GM23338 (cell line): Measurements from ENCODE around the gene ABCA7. TPM values are rescaled to one million over a fixed set of nuclear protein-coding genes. Genes with fewer than 3 reads are reported as not detected.

Experiments
- ATAC-seq: fragments of 200-7000 bp; cut with Tn5 transposase; 3 replicates; pipeline ENCODE4 v1.9.1; 2020
- DNase-seq: peaks from one replicate; pipeline ENCODE4 v3.0.0-alpha.2; 2015; ENCODE audit warnings: low spot score
- H2AFZ ChIP-seq: fragments of 200-600 bp; sonication (generic); 2 replicates; pipeline ENCODE4 v1.8.0; 2016; ENCODE audit warnings: antibody characterized with exemption, mild to moderate bottlenecking, moderate library complexity
- H3F3A ChIP-seq: fragments of 200-600 bp; sonication (generic); replicated peaks from 2 replicates; pipeline ENCODE4 v1.8.0; 2017; ENCODE audit warnings: antibody characterized with exemption, mixed run types, low read depth
- H3K27ac ChIP-seq: fragments of 200-600 bp; sonication (generic); 2 replicates; pipeline ENCODE4 v1.6.1; 2016; ENCODE audit warnings: low read depth
- H3K27me3 ChIP-seq: fragments of 200-600 bp; sonication (generic); 2 replicates; pipeline ENCODE4 v1.8.0; 2016; ENCODE audit warnings: mild to moderate bottlenecking, mixed run types, moderate library complexity; ENCODE audit not compliant: insufficient read depth
- H3K36me3 ChIP-seq: fragments of 200-600 bp; sonication (generic); 2 replicates; pipeline ENCODE4 v1.8.0; 2016; ENCODE audit warnings: mild to moderate bottlenecking; ENCODE audit not compliant: insufficient read depth
- H3K4me1 ChIP-seq: fragments of 200-600 bp; sonication (generic); 2 replicates; pipeline ENCODE4 v1.8.0; 2016; ENCODE audit warnings: mild to moderate bottlenecking, moderate library complexity; ENCODE audit not compliant: insufficient read depth
- H3K4me2 ChIP-seq: fragments of 200-600 bp; sonication (generic); 2 replicates; pipeline ENCODE4 v1.7.1; 2017; ENCODE audit warnings: mixed run types
- H3K4me3 ChIP-seq: fragments of 200-600 bp; sonication (generic); 2 replicates; pipeline ENCODE4 v1.6.1; 2016; ENCODE audit warnings: mixed run types
- H3K79me2 ChIP-seq: fragments of 200-600 bp; sonication (generic); replicated peaks from 2 replicates; pipeline ENCODE4 v1.8.0; 2017; ENCODE audit warnings: mild to moderate bottlenecking; ENCODE audit not compliant: insufficient read depth
- H3K9me2 ChIP-seq: fragments of 200-600 bp; sonication (generic); 2 replicates; pipeline ENCODE4 v1.8.0; 2017; ENCODE audit not compliant: insufficient read depth
- H4K20me1 ChIP-seq: fragments of 200-600 bp; sonication (generic); replicated peaks from 2 replicates; pipeline ENCODE4 v1.8.0; 2017; ENCODE audit warnings: mild to moderate bottlenecking; ENCODE audit not compliant: insufficient read depth
- H3K27ac Mint-ChIP-seq: 2 replicates; pipeline ENCODE4 v1.8.0; 2020; ENCODE audit warnings: inconsistent platforms, mild to moderate bottlenecking, moderate library complexity, mixed read lengths
- H3K27me3 Mint-ChIP-seq: 3 replicates; pipeline ENCODE4 v1.8.0; 2022; ENCODE audit warnings: low read depth, mild to moderate bottlenecking, moderate library complexity, mixed read lengths, inconsistent platforms; ENCODE audit not compliant: insufficient read depth, poor library complexity
- H3K36me3 Mint-ChIP-seq: 3 replicates; pipeline ENCODE4 v1.8.0; 2021; ENCODE audit warnings: low read depth, mild to moderate bottlenecking, inconsistent platforms, moderate library complexity, mixed read lengths
- H3K4me1 Mint-ChIP-seq: 3 replicates; pipeline ENCODE4 v1.8.0; 2020; ENCODE audit warnings: mild to moderate bottlenecking, inconsistent platforms, mixed read lengths
- H3K4me3 Mint-ChIP-seq: 3 replicates; pipeline ENCODE4 v1.8.0; 2021; ENCODE audit warnings: moderate library complexity, mild to moderate bottlenecking, inconsistent platforms, mixed read lengths
- H3K9me3 Mint-ChIP-seq: 3 replicates; pipeline ENCODE4 v1.8.0; 2020; ENCODE audit warnings: moderate library complexity, mild to moderate bottlenecking, inconsistent platforms, mixed read lengths
- CREB1 ChIP-seq: fragments of 250-450 bp; sonication (Bioruptor Pico); IDR thresholded peaks from 2 replicates; pipeline ENCODE4 v1.5.0; 2020; ENCODE audit warnings: low read depth, mild to moderate bottlenecking, moderate library complexity
- EZH2 ChIP-seq: fragments of 200-600 bp; sonication (generic); IDR thresholded peaks from one replicate; pipeline ENCODE4 v1.8.0; 2017; ENCODE audit warnings: antibody characterized with exemption, mild to moderate bottlenecking, low read depth; ENCODE audit not compliant: unreplicated experiment
- JUNB ChIP-seq: IDR thresholded peaks from one replicate; pipeline ENCODE4 v1.6.1; 2016; ENCODE audit warnings: antibody characterized with exemption; ENCODE audit not compliant: unreplicated experiment
- NANOG ChIP-seq: IDR thresholded peaks from 2 replicates; pipeline ENCODE4 v1.6.1; 2016; ENCODE audit warnings: antibody characterized with exemption, borderline replicate concordance
- POLR2AphosphoS5 ChIP-seq: IDR thresholded peaks from 2 replicates; pipeline ENCODE4 v1.6.1; 2016; ENCODE audit warnings: antibody characterized with exemption, low read depth
- STAT1 ChIP-seq: IDR thresholded peaks from one replicate; pipeline ENCODE4 v1.6.1; 2016; ENCODE audit warnings: antibody characterized with exemption; ENCODE audit not compliant: unreplicated experiment
- ZNF331 ChIP-seq: fragments of 250-450 bp; sonication (Bioruptor Pico); IDR thresholded peaks from 2 replicates; pipeline ENCODE4 v1.5.0; 2020; ENCODE audit warnings: low read depth, mild to moderate bottlenecking, moderate library complexity
- polyA plus RNA-seq: library from polyadenylated mRNA; unstranded; fragments of >200 nt; fragmentation: Nextera tagmentation; extraction: Ambion mirVana; gene quantifications from 2 replicates; pipeline ENCODE4 v1.2.1, GENCODE V29; 2016
- total RNA-seq: library from RNA; depleted of rRNA; stranded (reverse); fragments of >200 nt; shearing (Covaris generic); gene quantifications from 2 replicates; pipeline ENCODE4 v1.2.3, GENCODE V29; 2014
- TF ChIP-seq, protein P1 (sequence below): IDR thresholded peaks from one replicate; pipeline ENCODE4 v1.6.1; 2018; ENCODE audit warnings: antibody characterized with exemption; ENCODE audit not compliant: unreplicated experiment
- TF ChIP-seq, protein P2 (sequence below), 2 experiments: fragments of 200-600 bp in 1 of 2; sonication (generic) in 1 of 2; conservative IDR thresholded peaks; 2 replicates each; pipeline versions ENCODE4 v1.5.1 to v1.6.1; 2016 to 2017; ENCODE audit warnings: antibody characterized with exemption in 2 of 2, low read depth in 2 of 2, mild to moderate bottlenecking in 2 of 2, moderate library complexity in 1 of 2
- TF ChIP-seq, protein P3 (sequence below): IDR thresholded peaks from 2 replicates; pipeline ENCODE4 v1.6.1; 2016; ENCODE audit warnings: antibody characterized with exemption
- TF ChIP-seq, protein P4 (sequence below): fragments of 250-450 bp; sonication (Bioruptor Pico); IDR thresholded peaks from 2 replicates; pipeline ENCODE4 v1.5.0; 2020; ENCODE audit warnings: mild to moderate bottlenecking, moderate library complexity

The ABCA7 gene
- total and polyA plus RNA-seq, 2 experiments from 2014 or later = 22.2 to 27.4 TPM

DNA sequence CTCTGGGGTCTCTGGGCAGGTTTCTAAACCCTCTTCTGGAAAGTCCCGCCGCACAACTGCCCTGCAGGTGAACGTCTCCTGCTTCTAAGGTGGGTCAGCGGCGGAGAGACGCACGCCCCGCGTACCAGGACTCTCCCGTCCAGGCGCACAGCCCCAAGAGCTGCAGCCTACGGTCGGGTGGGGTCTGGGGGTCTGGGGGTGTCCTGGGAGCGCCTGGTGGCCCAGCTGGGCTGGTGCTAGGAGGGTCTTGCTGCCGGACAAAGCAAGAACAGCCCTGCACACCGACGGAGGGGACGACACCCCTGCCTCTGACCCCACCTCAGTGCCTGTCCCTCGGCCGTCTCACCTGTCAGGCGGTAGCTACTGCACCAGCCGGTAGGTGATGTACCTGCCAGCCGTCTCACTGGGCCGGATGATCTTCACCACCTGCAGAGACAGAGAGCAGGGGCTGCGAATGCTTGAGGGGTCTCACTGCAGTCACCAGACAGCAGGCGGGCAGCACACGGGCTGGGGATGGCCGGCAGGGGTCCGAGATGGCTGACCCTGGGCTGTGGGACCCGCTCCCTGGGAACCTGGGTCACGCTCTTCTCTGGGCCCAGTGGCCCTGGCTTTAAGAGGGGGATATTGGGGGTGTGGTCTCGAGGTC, 49.3 kb downstream of the ABCA7 start:
- Histone ChIP-seq H3K4me1 (no peaks in the 10 kb centered on the region; the same call in 1 of the 2 replicates), H2AFZ (no peak overlapping the region), H3K79me2 (peaks cover 15% of the 10 kb centered on the region), H3F3A (0 out of 2 replicates have a peak, but pooled peaks cover 28% of the 10 kb centered on the region), H3K27me3 (no peaks in the 10 kb centered on the region), H3K36me3 (peaks cover 9% of the 10 kb centered on the region; the same call in 1 of the 2 replicates), H3K4me3 (no peak overlapping the region), H4K20me1 (peaks cover 15% of the 10 kb centered on the region), H3K9me2 (no peaks in the 10 kb centered on the region), H3K27ac (no peak overlapping the region), H3K4me2 (no peak overlapping the region)
- DNase-seq (no peak), ATAC-seq (no peak)
- Mint-ChIP-seq H3K36me3 (peaks cover 50% of the 10 kb centered on the region), H3K4me3 (no peak overlapping the region), H3K27me3 (peaks cover 19% of the 10 kb centered on the region), H3K9me3 (no peaks in the 10 kb centered on the region; the same call in 2 of the 3 replicates), H3K27ac (no peak overlapping the region), H3K4me1 (peaks cover 5% of the 10 kb centered on the region; the same call in 2 of the 3 replicates)
- no peak for TF ChIP-seq NANOG
- TF ChIP-seq, protein P1, sequence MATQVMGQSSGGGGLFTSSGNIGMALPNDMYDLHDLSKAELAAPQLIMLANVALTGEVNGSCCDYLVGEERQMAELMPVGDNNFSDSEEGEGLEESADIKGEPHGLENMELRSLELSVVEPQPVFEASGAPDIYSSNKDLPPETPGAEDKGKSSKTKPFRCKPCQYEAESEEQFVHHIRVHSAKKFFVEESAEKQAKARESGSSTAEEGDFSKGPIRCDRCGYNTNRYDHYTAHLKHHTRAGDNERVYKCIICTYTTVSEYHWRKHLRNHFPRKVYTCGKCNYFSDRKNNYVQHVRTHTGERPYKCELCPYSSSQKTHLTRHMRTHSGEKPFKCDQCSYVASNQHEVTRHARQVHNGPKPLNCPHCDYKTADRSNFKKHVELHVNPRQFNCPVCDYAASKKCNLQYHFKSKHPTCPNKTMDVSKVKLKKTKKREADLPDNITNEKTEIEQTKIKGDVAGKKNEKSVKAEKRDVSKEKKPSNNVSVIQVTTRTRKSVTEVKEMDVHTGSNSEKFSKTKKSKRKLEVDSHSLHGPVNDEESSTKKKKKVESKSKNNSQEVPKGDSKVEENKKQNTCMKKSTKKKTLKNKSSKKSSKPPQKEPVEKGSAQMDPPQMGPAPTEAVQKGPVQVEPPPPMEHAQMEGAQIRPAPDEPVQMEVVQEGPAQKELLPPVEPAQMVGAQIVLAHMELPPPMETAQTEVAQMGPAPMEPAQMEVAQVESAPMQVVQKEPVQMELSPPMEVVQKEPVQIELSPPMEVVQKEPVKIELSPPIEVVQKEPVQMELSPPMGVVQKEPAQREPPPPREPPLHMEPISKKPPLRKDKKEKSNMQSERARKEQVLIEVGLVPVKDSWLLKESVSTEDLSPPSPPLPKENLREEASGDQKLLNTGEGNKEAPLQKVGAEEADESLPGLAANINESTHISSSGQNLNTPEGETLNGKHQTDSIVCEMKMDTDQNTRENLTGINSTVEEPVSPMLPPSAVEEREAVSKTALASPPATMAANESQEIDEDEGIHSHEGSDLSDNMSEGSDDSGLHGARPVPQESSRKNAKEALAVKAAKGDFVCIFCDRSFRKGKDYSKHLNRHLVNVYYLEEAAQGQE = no peak
- TF ChIP-seq, protein P2, sequence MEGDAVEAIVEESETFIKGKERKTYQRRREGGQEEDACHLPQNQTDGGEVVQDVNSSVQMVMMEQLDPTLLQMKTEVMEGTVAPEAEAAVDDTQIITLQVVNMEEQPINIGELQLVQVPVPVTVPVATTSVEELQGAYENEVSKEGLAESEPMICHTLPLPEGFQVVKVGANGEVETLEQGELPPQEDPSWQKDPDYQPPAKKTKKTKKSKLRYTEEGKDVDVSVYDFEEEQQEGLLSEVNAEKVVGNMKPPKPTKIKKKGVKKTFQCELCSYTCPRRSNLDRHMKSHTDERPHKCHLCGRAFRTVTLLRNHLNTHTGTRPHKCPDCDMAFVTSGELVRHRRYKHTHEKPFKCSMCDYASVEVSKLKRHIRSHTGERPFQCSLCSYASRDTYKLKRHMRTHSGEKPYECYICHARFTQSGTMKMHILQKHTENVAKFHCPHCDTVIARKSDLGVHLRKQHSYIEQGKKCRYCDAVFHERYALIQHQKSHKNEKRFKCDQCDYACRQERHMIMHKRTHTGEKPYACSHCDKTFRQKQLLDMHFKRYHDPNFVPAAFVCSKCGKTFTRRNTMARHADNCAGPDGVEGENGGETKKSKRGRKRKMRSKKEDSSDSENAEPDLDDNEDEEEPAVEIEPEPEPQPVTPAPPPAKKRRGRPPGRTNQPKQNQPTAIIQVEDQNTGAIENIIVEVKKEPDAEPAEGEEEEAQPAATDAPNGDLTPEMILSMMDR (conservative IDR thresholded peaks at IDR 0.05; ENCODE audit: low read depth in 2 of 2) = no peak
- TF ChIP-seq JUNB = no peak
- TF ChIP-seq ZNF331 (CRISPR knock-in tag) = no peak
- TF ChIP-seq, protein P3, sequence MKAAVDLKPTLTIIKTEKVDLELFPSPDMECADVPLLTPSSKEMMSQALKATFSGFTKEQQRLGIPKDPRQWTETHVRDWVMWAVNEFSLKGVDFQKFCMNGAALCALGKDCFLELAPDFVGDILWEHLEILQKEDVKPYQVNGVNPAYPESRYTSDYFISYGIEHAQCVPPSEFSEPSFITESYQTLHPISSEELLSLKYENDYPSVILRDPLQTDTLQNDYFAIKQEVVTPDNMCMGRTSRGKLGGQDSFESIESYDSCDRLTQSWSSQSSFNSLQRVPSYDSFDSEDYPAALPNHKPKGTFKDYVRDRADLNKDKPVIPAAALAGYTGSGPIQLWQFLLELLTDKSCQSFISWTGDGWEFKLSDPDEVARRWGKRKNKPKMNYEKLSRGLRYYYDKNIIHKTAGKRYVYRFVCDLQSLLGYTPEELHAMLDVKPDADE = no peak
- TF ChIP-seq, protein P4, sequence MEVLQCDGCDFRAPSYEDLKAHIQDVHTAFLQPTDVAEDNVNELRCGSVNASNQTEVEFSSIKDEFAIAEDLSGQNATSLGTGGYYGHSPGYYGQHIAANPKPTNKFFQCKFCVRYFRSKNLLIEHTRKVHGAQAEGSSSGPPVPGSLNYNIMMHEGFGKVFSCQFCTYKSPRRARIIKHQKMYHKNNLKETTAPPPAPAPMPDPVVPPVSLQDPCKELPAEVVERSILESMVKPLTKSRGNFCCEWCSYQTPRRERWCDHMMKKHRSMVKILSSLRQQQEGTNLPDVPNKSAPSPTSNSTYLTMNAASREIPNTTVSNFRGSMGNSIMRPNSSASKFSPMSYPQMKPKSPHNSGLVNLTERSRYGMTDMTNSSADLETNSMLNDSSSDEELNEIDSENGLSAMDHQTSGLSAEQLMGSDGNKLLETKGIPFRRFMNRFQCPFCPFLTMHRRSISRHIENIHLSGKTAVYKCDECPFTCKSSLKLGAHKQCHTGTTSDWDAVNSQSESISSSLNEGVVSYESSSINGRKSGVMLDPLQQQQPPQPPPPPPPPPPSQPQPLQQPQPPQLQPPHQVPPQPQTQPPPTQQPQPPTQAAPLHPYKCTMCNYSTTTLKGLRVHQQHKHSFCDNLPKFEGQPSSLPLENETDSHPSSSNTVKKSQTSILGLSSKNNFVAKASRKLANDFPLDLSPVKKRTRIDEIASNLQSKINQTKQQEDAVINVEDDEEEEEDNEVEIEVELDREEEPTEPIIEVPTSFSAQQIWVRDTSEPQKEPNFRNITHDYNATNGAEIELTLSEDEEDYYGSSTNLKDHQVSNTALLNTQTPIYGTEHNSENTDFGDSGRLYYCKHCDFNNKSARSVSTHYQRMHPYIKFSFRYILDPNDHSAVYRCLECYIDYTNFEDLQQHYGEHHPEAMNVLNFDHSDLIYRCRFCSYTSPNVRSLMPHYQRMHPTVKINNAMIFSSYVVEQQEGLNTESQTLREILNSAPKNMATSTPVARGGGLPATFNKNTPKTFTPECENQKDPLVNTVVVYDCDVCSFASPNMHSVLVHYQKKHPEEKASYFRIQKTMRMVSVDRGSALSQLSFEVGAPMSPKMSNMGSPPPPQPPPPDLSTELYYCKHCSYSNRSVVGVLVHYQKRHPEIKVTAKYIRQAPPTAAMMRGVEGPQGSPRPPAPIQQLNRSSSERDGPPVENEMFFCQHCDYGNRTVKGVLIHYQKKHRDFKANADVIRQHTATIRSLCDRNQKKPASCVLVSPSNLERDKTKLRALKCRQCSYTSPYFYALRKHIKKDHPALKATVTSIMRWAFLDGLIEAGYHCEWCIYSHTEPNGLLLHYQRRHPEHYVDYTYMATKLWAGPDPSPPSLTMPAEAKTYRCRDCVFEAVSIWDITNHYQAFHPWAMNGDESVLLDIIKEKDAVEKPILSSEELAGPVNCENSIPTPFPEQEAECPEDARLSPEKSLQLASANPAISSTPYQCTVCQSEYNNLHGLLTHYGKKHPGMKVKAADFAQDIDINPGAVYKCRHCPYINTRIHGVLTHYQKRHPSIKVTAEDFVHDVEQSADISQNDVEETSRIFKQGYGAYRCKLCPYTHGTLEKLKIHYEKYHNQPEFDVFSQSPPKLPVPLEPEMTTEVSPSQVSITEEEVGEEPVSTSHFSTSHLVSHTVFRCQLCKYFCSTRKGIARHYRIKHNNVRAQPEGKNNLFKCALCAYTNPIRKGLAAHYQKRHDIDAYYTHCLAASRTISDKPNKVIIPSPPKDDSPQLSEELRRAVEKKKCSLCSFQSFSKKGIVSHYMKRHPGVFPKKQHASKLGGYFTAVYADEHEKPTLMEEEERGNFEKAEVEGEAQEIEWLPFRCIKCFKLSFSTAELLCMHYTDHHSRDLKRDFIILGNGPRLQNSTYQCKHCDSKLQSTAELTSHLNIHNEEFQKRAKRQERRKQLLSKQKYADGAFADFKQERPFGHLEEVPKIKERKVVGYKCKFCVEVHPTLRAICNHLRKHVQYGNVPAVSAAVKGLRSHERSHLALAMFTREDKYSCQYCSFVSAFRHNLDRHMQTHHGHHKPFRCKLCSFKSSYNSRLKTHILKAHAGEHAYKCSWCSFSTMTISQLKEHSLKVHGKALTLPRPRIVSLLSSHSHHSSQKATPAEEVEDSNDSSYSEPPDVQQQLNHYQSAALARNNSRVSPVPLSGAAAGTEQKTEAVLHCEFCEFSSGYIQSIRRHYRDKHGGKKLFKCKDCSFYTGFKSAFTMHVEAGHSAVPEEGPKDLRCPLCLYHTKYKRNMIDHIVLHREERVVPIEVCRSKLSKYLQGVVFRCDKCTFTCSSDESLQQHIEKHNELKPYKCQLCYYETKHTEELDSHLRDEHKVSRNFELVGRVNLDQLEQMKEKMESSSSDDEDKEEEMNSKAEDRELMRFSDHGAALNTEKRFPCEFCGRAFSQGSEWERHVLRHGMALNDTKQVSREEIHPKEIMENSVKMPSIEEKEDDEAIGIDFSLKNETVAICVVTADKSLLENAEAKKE (CRISPR knock-in tag) = no peak
- no peak for TF ChIP-seq STAT1
- TF ChIP-seq EZH2 = no peak
- no peak for TF ChIP-seq CREB1
- TF ChIP-seq POLR2AphosphoS5 = no peak
